ENCODE measurements around the gene RASA3.

Gene RASA3

DNA sequence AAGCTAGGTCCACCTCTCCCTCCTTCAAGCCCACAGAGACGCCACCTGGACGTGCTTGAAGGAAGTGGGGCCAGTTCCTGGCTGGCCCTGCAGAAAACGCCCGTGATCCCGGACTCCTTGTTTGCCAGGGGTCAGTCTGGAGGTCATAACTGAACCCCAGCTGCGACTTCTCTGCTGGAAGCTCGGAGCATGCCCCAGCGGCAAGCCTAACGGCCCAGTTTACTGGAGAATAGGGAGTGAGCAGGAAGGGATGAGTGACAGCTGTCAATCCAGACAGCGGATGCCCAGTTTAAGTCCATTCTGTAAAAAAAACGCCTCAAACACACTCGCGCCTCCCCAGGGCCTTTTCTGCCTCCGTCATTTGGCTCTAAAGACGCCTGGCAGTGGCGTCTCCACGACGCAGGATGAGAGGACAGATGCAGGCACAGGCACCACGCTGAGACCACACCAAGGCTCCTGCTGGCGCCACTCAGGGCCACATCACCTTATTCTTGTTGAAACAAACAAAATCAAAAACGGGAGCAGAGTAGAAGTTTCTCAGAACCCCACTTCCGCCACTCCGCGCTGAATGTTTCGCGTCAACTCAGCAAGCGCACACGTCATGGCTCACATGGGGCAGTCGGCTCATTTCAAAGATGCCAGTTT is 57.6 kb downstream of the RASA3 start:
- Histone ChIP-seq H3K9ac (ENCODE audit: low read length) (no peak overlapping the region), H3K9me3 (ENCODE audit: control insufficient read depth, low read length) (no peaks in the 10 kb centered on the region), H3K27me3 (ENCODE audit: control insufficient read depth, insufficient read depth, low read length) (no peaks in the 10 kb centered on the region), H3K4me3 (ENCODE audit: low read length) (no peak overlapping the region), H3K4me1 (ENCODE audit: control insufficient read depth, insufficient read depth, low read length) (peaks cover 16% of the 10 kb centered on the region), H3K36me3 (ENCODE audit: control insufficient read depth, insufficient read depth, low read length) (no peaks in the 10 kb centered on the region)

DNA sequence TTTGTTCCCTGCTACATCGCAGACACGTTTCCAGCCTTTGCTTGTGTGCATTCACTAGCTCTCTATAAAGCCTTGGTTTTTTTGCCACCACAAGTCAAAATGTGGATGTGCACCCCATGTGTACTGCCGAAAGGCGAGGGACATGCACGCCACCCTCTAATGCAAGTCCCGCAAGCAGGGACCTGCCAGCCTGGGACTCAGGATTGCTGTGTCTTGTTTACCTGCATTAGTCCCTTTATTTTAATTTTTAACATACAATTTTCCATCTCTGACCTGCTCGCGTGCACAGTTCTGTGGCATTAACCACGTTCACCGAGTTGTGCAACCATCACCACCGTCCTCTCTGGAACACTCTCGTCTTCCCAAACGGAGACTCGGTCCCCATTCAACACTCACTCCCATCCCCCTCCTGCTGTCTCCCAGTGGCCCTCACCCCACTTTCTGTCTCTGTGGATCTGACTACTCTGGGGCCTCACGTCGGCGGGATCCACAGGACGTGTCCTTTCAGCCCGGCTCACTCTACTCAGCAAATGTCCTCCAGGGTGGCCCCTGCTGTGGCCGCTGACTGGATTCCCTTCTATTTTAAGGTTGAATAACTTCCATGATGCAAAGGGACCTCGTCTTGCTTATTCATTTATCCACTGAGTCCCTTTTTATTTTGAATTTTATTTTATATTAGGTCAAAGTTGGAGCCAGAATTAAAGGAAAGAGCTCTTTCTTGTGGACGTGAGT is 58.4 kb downstream of the RASA3 start:
- no peaks in the 10 kb centered on the region for H3K36me3 ChIP-seq (ENCODE audit: control insufficient read depth, insufficient read depth, low read length)
- H3K9ac ChIP-seq (ENCODE audit: low read length): no peak overlapping the region
- peaks cover 14% of the 10 kb centered on the region for H3K4me1 ChIP-seq (ENCODE audit: control insufficient read depth, insufficient read depth, low read length)
- no peak overlapping the region for H3K4me3 ChIP-seq (ENCODE audit: low read length)
- H3K27me3 ChIP-seq (ENCODE audit: control insufficient read depth, insufficient read depth, low read length): no peaks in the 10 kb centered on the region
- H3K9me3 ChIP-seq (ENCODE audit: control insufficient read depth, low read length): no peaks in the 10 kb centered on the region

DNA sequence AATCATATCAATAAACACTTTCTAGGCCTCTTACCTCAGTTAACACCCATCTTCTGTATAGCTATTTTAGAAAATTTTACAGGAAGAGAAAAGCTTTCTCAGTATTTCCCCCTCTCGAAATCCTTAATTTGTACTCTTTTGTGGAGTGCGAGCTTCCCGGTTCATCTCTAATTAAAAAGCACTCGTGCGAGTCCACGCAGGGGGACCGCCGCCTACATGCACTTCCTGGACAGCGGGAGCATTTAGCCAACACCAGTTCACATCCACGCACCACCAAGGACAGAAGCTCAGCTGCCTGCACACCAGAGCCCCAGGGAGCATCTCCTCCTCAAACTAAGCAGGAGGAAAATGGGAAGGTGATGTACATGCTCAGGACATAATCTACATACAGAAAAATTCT is 60.0 kb downstream of the RASA3 start:
- Histone ChIP-seq H3K4me1 (ENCODE audit: control insufficient read depth, insufficient read depth, low read length) (peaks cover 17% of the 10 kb centered on the region), H3K9me3 (ENCODE audit: control insufficient read depth, low read length) (no peaks in the 10 kb centered on the region), H3K27me3 (ENCODE audit: control insufficient read depth, insufficient read depth, low read length) (no peaks in the 10 kb centered on the region), H3K36me3 (ENCODE audit: control insufficient read depth, insufficient read depth, low read length) (no peaks in the 10 kb centered on the region), H3K4me3 (ENCODE audit: low read length) (no peak overlapping the region), H3K9ac (ENCODE audit: low read length) (no peak overlapping the region)

GRCh38 chr13:114071991-114072390 is 60.4 kb downstream of the RASA3 start:
- Histone ChIP-seq H3K9ac (ENCODE audit: low read length) (no peak overlapping the region), H3K4me1 (ENCODE audit: control insufficient read depth, insufficient read depth, low read length) (peaks cover 19% of the 10 kb centered on the region), H3K9me3 (ENCODE audit: control insufficient read depth, low read length) (no peaks in the 10 kb centered on the region), H3K27me3 (ENCODE audit: control insufficient read depth, insufficient read depth, low read length) (no peaks in the 10 kb centered on the region), H3K36me3 (ENCODE audit: control insufficient read depth, insufficient read depth, low read length) (no peaks in the 10 kb centered on the region), H3K4me3 (ENCODE audit: low read length) (no peak overlapping the region)

DNA sequence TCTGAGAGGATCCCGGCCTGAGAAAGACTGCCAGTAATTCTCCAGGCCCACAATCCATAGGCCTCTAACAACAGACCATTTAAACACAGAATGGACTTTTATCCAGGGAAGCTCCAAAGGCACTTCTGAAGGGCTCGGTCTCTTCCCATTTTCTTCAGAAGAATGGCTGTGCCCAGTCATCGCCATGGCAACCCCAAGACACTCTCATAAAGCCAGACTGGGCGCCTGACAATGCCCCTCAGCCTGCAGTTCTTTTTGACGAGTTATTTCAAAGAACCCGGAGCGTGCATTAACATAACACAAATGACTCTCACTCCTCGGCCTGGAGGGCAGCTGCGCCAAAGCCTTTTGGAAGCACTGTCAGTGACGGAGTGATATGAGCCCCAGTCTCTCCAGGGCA is 61.0 kb downstream of the RASA3 start:
- H3K4me1 ChIP-seq (ENCODE audit: control insufficient read depth, insufficient read depth, low read length): peaks cover 25% of the 10 kb centered on the region
- no peaks in the 10 kb centered on the region for H3K27me3 ChIP-seq (ENCODE audit: control insufficient read depth, insufficient read depth, low read length)
- H3K4me3 ChIP-seq (ENCODE audit: low read length): no peak overlapping the region
- no peaks in the 10 kb centered on the region for H3K36me3 ChIP-seq (ENCODE audit: control insufficient read depth, insufficient read depth, low read length)
- no peaks in the 10 kb centered on the region for H3K9me3 ChIP-seq (ENCODE audit: control insufficient read depth, low read length)
- H3K9ac ChIP-seq (ENCODE audit: low read length): no peak overlapping the region

GRCh38 chr13:114070098-114070799 is 62.2 kb downstream of the RASA3 start:
- peaks cover 36% of the 10 kb centered on the region for H3K4me1 ChIP-seq (ENCODE audit: control insufficient read depth, insufficient read depth, low read length)
- H3K36me3 ChIP-seq (ENCODE audit: control insufficient read depth, insufficient read depth, low read length): no peaks in the 10 kb centered on the region
- H3K9me3 ChIP-seq (ENCODE audit: control insufficient read depth, low read length): no peaks in the 10 kb centered on the region
- no peak overlapping the region for H3K9ac ChIP-seq (ENCODE audit: low read length)
- no peak overlapping the region for H3K4me3 ChIP-seq (ENCODE audit: low read length)
- H3K27me3 ChIP-seq (ENCODE audit: control insufficient read depth, insufficient read depth, low read length): no peaks in the 10 kb centered on the region

DNA sequence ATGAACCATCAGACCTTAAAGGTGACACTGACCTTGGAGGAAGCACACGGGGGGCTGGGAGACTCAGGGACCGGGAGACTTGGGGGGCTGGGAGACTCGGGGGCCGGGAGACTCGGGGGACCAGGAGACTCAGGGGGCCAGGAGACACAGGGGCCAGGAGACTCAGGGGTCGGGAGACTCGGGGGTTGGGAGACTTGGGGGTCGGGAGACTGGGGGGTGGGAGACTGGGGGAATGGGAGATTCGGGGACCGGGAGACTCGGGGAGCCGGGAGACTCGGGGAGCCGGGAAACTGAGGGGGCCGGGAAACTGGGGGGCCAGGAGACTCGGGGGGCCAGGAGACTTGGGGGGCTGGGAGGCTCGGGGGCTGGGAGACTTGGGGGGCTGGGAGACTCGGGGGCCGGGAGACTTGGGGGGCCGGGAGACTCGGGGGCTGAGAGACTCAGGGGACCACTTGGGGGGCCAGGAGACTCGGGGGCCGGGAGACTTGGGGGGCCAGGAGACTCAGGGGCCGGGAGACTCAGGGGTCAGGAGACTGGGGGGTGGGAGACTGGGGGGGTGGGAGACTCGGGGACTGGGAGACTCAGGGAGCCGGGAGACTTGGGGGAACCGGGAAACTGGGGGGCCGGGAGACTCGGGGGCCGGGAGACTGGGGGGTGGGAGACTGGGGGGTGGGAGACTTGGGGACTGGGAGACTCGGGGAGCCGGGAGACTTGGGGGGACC is 62.9 kb downstream of the RASA3 start:
- Histone ChIP-seq H3K4me3 (ENCODE audit: low read length) (no peak overlapping the region), H3K9me3 (ENCODE audit: control insufficient read depth, low read length) (no peaks in the 10 kb centered on the region), H3K9ac (ENCODE audit: low read length) (no peak overlapping the region), H3K36me3 (ENCODE audit: control insufficient read depth, insufficient read depth, low read length) (no peaks in the 10 kb centered on the region), H3K4me1 (ENCODE audit: control insufficient read depth, insufficient read depth, low read length) (peaks cover 44% of the 10 kb centered on the region), H3K27me3 (ENCODE audit: control insufficient read depth, insufficient read depth, low read length) (no peaks in the 10 kb centered on the region)

DNA sequence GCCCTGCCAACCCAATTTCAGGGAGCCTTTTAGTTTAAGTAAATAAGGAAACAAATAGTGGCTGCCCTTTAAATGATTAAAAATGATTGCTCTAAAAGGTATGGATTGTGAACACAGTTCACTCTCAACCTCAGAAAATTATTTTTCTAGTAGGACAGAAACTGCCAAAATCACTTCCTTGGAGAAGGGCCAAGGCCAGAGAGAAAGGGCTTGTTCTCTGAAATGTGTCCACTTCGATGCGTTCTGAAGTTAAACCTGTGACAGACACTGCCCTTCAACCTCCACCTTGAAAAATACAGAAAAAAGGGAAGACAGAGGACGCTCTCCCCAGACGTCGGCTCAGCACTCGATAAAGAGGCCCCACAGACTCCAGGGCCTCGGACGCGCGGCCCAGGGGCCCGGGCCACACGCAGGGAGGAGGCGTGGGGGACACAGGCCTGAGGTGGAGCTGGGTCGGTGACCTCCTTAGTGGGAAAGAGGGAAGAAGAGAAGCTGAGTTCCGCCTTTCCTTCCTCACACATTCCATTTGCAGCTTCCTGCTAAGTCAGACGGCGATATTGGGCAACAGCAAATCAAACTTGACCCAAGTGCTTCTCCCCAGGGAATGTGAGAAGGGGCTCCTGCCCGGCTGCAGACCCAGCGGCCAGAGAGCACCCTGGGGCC is 63.6 kb downstream of the RASA3 start:
- Histone ChIP-seq H3K4me3 (ENCODE audit: low read length) (no peak overlapping the region), H3K27me3 (ENCODE audit: control insufficient read depth, insufficient read depth, low read length) (no peaks in the 10 kb centered on the region), H3K4me1 (ENCODE audit: control insufficient read depth, insufficient read depth, low read length) (peaks cover 51% of the 10 kb centered on the region), H3K9ac (ENCODE audit: low read length) (peak overlapping the region; percentile 41), H3K36me3 (ENCODE audit: control insufficient read depth, insufficient read depth, low read length) (no peaks in the 10 kb centered on the region), H3K9me3 (ENCODE audit: control insufficient read depth, low read length) (no peaks in the 10 kb centered on the region)

DNA sequence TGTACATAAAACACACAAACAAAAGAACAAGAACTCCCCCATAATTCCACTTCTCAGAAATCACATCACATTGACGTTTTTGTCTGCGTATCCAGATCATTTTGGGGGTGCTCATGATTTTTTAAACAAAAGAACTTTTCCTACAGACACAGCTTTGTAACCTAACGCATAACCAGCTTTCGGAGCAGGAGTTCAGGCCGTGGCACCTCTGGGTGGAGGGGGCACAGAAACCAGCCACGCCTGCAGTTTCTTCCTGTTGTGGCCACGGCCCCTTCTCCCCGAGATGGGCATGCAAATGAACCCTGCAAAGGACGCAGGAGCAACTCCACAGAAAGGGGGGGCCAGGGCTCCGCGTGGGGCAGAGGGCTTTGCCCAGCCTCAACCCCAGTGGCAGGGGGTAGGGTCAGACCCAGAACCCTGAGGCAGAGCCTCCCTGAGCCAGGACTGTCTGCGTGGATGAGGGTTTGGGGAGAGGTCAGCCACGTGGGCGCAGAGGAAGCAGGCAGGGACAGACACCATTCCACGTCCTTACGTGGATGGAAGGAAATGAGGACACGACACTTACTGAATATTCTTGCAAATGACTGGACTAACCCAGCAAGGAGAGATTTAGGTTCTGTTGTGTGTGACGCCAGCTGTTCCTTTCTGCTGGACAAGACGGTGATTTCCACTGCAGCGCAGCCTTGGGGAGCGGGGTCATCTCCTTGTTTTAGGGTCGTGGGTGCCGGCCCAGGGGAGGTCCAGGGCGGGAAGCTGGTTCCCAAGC is 64.4 kb downstream of the RASA3 start:
- no peak overlapping the region for H3K9ac ChIP-seq (ENCODE audit: low read length)
- H3K9me3 ChIP-seq (ENCODE audit: control insufficient read depth, low read length): no peaks in the 10 kb centered on the region
- no peaks in the 10 kb centered on the region for H3K36me3 ChIP-seq (ENCODE audit: control insufficient read depth, insufficient read depth, low read length)
- H3K27me3 ChIP-seq (ENCODE audit: control insufficient read depth, insufficient read depth, low read length): no peaks in the 10 kb centered on the region
- H3K4me3 ChIP-seq (ENCODE audit: low read length): no peak overlapping the region
- H3K4me1 ChIP-seq (ENCODE audit: control insufficient read depth, insufficient read depth, low read length): peaks cover 55% of the 10 kb centered on the region

GRCh38 chr13:114067381-114067885 is 65.0 kb downstream of the RASA3 start:
- Histone ChIP-seq H3K27me3 (ENCODE audit: control insufficient read depth, insufficient read depth, low read length) (no peaks in the 10 kb centered on the region), H3K9me3 (ENCODE audit: control insufficient read depth, low read length) (no peaks in the 10 kb centered on the region), H3K9ac (ENCODE audit: low read length) (no peak overlapping the region), H3K4me3 (ENCODE audit: low read length) (no peak overlapping the region), H3K36me3 (ENCODE audit: control insufficient read depth, insufficient read depth, low read length) (no peaks in the 10 kb centered on the region), H3K4me1 (ENCODE audit: control insufficient read depth, insufficient read depth, low read length) (peaks cover 60% of the 10 kb centered on the region)

DNA sequence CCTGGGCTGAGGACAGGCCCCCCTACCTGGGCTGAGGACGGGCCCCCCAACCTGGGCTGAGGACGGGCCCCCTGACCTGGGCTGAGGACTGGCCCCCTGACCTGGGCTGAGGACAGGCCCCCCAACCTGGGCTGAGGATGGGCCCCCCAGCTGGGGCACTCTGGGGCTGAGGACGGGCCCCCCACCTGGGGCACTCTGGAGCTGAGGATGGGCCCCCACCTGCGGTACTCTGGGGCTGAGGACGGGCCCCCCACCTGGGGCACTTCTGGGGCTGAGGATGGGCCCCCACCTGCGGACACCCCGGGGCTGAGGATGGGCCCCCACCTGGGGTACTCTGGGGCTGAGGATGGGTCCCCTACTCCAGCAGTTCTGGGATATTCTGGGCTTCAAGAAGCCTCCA is 65.5 kb downstream of the RASA3 start:
- no peaks in the 10 kb centered on the region for H3K27me3 ChIP-seq (ENCODE audit: control insufficient read depth, insufficient read depth, low read length)
- H3K36me3 ChIP-seq (ENCODE audit: control insufficient read depth, insufficient read depth, low read length): no peaks in the 10 kb centered on the region
- H3K4me3 ChIP-seq (ENCODE audit: low read length): no peak overlapping the region
- H3K4me1 ChIP-seq (ENCODE audit: control insufficient read depth, insufficient read depth, low read length): peaks cover 62% of the 10 kb centered on the region
- H3K9me3 ChIP-seq (ENCODE audit: control insufficient read depth, low read length): no peaks in the 10 kb centered on the region
- no peak overlapping the region for H3K9ac ChIP-seq (ENCODE audit: low read length)

All from mucosa of stomach (tissue), 1 donor.